ENCODE results near the gene RNF133. TPM values are rescaled to one million over a fixed set of nuclear protein-coding genes. Genes with fewer than 3 reads are reported as not detected.
A peak's percentile ranks its signal among the peaks of the same experiment; 100 is the strongest.
"Not testable (repeated sequence)": the region's sequence is repeated elsewhere in the genome, so short reads cannot be mapped to it uniquely, and the experiment has no call there.

The RNF133 gene
- total and polyA plus RNA-seq, 2 donors from 2014 or later = 1.3 TPM; not detected in 1

GRCh38 chr7:122686360-122686878, 12.5 kb downstream of the RNF133 start:
- intact Hi-C loops (cut with DNase I) = no loop called here
- H3K9me3 ChIP-seq (ENCODE audit: control insufficient read depth in 2 of 3, insufficient read depth in 1 of 3, low read length in 3 of 3) = no peaks in the 10 kb centered on the region
- no peaks in the 10 kb centered on the region for H3K27me3 ChIP-seq (ENCODE audit: control insufficient read depth, insufficient read depth, low read length)
- no peak overlapping the region for H3K9ac ChIP-seq (ENCODE audit: low read length in 3 of 3)
- DNase-seq = peak in 2 of 5 donors; percentile 25 to 32
- FAIRE-seq = no peak
- TF ChIP-seq CTCF (IDR thresholded peaks at IDR 0.05; ENCODE audit: borderline replicate concordance, extremely low read depth, insufficient read depth) = no peak
- H3K36me3 ChIP-seq (ENCODE audit: control insufficient read depth in 2 of 3, insufficient read depth in 3 of 3, low read length in 3 of 3) = no peaks in the 10 kb centered on the region
- H3K4me3 ChIP-seq (ENCODE audit: low read length in 3 of 3) = no peak overlapping the region
- H3K27ac ChIP-seq (ENCODE audit: low read depth in 2 of 2, low read length in 2 of 2) = no peak overlapping the region
- H3K4me1 ChIP-seq (ENCODE audit: control insufficient read depth in 2 of 3, insufficient read depth in 2 of 3, low read depth in 1 of 3, low read length in 3 of 3) = no peaks in the 10 kb centered on the region

- no peaks in the 10 kb centered on the region for H3K9me3 ChIP-seq (ENCODE audit: control insufficient read depth in 2 of 3, insufficient read depth in 1 of 3, low read length in 3 of 3)
- H3K36me3 ChIP-seq (ENCODE audit: control insufficient read depth in 2 of 3, insufficient read depth in 3 of 3, low read length in 3 of 3) = no peaks in the 10 kb centered on the region
- TF ChIP-seq CTCF (IDR thresholded peaks at IDR 0.05; ENCODE audit: borderline replicate concordance, extremely low read depth, insufficient read depth) = no peak
- H3K4me3 ChIP-seq (ENCODE audit: low read length in 3 of 3) = no peak overlapping the region
- FAIRE-seq (no peak), DNase-seq (no peak)
- no peak overlapping the region for H3K9ac ChIP-seq (ENCODE audit: low read length in 3 of 3)
- H3K4me1 ChIP-seq (ENCODE audit: control insufficient read depth in 2 of 3, insufficient read depth in 2 of 3, low read depth in 1 of 3, low read length in 3 of 3) = peaks cover 0 to 3% (median 0%) of the 10 kb centered on the region in 3 donors
- H3K27me3 ChIP-seq (ENCODE audit: control insufficient read depth, insufficient read depth, low read length) = no peaks in the 10 kb centered on the region
- intact Hi-C loops (cut with DNase I) = no loop called here
- no peak overlapping the region for H3K27ac ChIP-seq (ENCODE audit: low read depth in 2 of 2, low read length in 2 of 2)
Measured at GRCh38 chr7:122684504-122684903, 14.4 kb downstream of the RNF133 start.

GRCh38 chr7:122682815-122683550, 15.9 kb downstream of the RNF133 start:
- no peak overlapping the region for H3K9ac ChIP-seq (ENCODE audit: low read length in 3 of 3)
- peaks cover 0 to 3% (median 0%) of the 10 kb centered on the region in 3 donors for H3K4me1 ChIP-seq (ENCODE audit: control insufficient read depth in 2 of 3, insufficient read depth in 2 of 3, low read depth in 1 of 3, low read length in 3 of 3)
- intact Hi-C loops (cut with DNase I) = no loop called here
- H3K9me3 ChIP-seq (ENCODE audit: control insufficient read depth in 2 of 3, insufficient read depth in 1 of 3, low read length in 3 of 3) = no peaks in the 10 kb centered on the region
- H3K27ac ChIP-seq (ENCODE audit: low read depth in 2 of 2, low read length in 2 of 2) = no peak overlapping the region
- no peaks in the 10 kb centered on the region for H3K27me3 ChIP-seq (ENCODE audit: control insufficient read depth, insufficient read depth, low read length)
- FAIRE-seq (no peak), DNase-seq (no peak)
- H3K36me3 ChIP-seq (ENCODE audit: control insufficient read depth in 2 of 3, insufficient read depth in 3 of 3, low read length in 3 of 3) = no peaks in the 10 kb centered on the region
- H3K4me3 ChIP-seq (ENCODE audit: low read length in 3 of 3) = no peak overlapping the region
- no peak for TF ChIP-seq CTCF (IDR thresholded peaks at IDR 0.05; ENCODE audit: borderline replicate concordance, extremely low read depth, insufficient read depth)

- H3K36me3 ChIP-seq (ENCODE audit: control insufficient read depth in 2 of 3, insufficient read depth in 3 of 3, low read length in 3 of 3); H3K27me3 ChIP-seq (ENCODE audit: control insufficient read depth, insufficient read depth, low read length); H3K9me3 ChIP-seq (ENCODE audit: control insufficient read depth in 2 of 3, insufficient read depth in 1 of 3, low read length in 3 of 3); H3K27ac ChIP-seq (ENCODE audit: low read depth in 2 of 2, low read length in 2 of 2); DNase-seq; intact Hi-C loops (cut with DNase I); H3K4me1 ChIP-seq (ENCODE audit: control insufficient read depth in 2 of 3, insufficient read depth in 2 of 3, low read depth in 1 of 3, low read length in 3 of 3); H3K9ac ChIP-seq (ENCODE audit: low read length in 3 of 3); FAIRE-seq; H3K4me3 ChIP-seq (ENCODE audit: low read length in 3 of 3): not testable (repeated sequence)
Measured at GRCh38 chr7:122681186-122681585, 17.7 kb downstream of the RNF133 start.

Data from kidney (tissue), 14 donors.